OCI-LY7 (cell line): ENCODE measurements around the gene NPHP3. TPM values are rescaled to one million over a fixed set of nuclear protein-coding genes. Genes with fewer than 3 reads are reported as not detected.
A peak's percentile ranks its signal among the peaks of the same experiment; 100 is the strongest.

ENCODE experiments used
- BruUV-seq: library from RNA; stranded (reverse); fragments of 400-500 nt; replicated peaks from 2 replicates; lab custom pipeline; 2021; lab: Mats Ljungman, UMichigan
- CTCF ChIA-PET: fragments of 300-600 bp; sonication (Branson Sonifier 250); formaldehyde crosslinking; loops from one replicate; lab custom pipeline; 2022; ENCODE audit warnings: antibody characterized with exemption; ENCODE audit not compliant: unreplicated experiment; lab: Charles Lee
- POLR2A ChIA-PET: fragments of 300-600 bp; sonication (Branson Sonifier 250); formaldehyde crosslinking; loops from one replicate; lab custom pipeline; 2022; ENCODE audit warnings: antibody characterized with exemption; lab: Charles Lee
- DNase-seq: peaks from one replicate; pipeline ENCODE4 v3.0.0-alpha.2; 2015; ENCODE audit warnings: low spot score
- H2AFZ ChIP-seq: fragments of 200-600 bp; sonication (generic), shearing (Covaris generic); 2 replicates; pipeline ENCODE4 v1.6.1; 2014; ENCODE audit warnings: mild to moderate bottlenecking, antibody characterized with exemption, low read length, moderate library complexity
- H3K27ac ChIP-seq: fragments of 200-600 bp; sonication (generic); 2 replicates; pipeline ENCODE4 v1.5.1; 2014; ENCODE audit warnings: mixed run types, low read depth, mild to moderate bottlenecking, moderate library complexity, low read length, inconsistent platforms; ENCODE audit not compliant: poor library complexity, severe bottlenecking
- H3K36me3 ChIP-seq: fragments of 200-600 bp; sonication (generic); 2 replicates; pipeline ENCODE4 v1.6.1; 2014; ENCODE audit warnings: mild to moderate bottlenecking, antibody characterized with exemption, low read length, moderate library complexity, mixed read lengths; ENCODE audit not compliant: insufficient read depth
- H3K4me1 ChIP-seq: fragments of 200-600 bp; sonication (generic); 2 replicates; pipeline ENCODE4 v1.5.1; 2014; ENCODE audit warnings: mild to moderate bottlenecking, low read length; ENCODE audit not compliant: insufficient read depth, poor library complexity, severe bottlenecking
- H3K4me2 ChIP-seq: fragments of 200-600 bp; sonication (generic); 2 replicates; pipeline ENCODE4 v1.6.1; 2014; ENCODE audit warnings: mild to moderate bottlenecking, low read length
- H3K4me3 ChIP-seq: fragments of 200-600 bp; sonication (generic); 2 replicates; pipeline ENCODE4 v1.5.1; 2014; ENCODE audit warnings: mild to moderate bottlenecking, low read depth, low read length; ENCODE audit not compliant: poor library complexity, severe bottlenecking
- H3K79me2 ChIP-seq: fragments of 200-600 bp; sonication (generic); 2 replicates; pipeline ENCODE4 v1.6.1; 2016; ENCODE audit warnings: low read depth, mild to moderate bottlenecking, low read length, moderate library complexity, mixed read lengths; ENCODE audit not compliant: insufficient read depth
- H3K9me2 ChIP-seq: fragments of 200-600 bp; sonication (generic); 2 replicates; pipeline ENCODE4 v1.6.1; 2016; ENCODE audit warnings: mild to moderate bottlenecking, low read length, mixed read lengths; ENCODE audit not compliant: insufficient read depth
- H3K9me3 ChIP-seq: fragments of 200-600 bp; sonication (generic); 2 replicates; pipeline ENCODE4 v1.6.1; 2014; ENCODE audit warnings: mild to moderate bottlenecking, mixed run types, low read length, mixed read lengths
- H4K20me1 ChIP-seq: fragments of 200-600 bp; sonication (generic); 2 replicates; pipeline ENCODE4 v1.6.1; 2014; ENCODE audit warnings: mild to moderate bottlenecking, antibody characterized with exemption, low read length, moderate library complexity, mixed read lengths; ENCODE audit not compliant: insufficient read depth
- CTCF ChIP-seq: fragments of 200-600 bp; sonication (generic); conservative IDR thresholded peaks from 2 replicates; pipeline ENCODE4 v1.5.1; 2014; ENCODE audit warnings: mild to moderate bottlenecking, antibody characterized with exemption, low read length, moderate library complexity, mixed read lengths
- EZH2phosphoT487 ChIP-seq: fragments of 200-600 bp; sonication (generic); IDR thresholded peaks from 2 replicates; pipeline ENCODE4 v1.6.1; 2018; ENCODE audit warnings: low read depth, borderline replicate concordance, mild to moderate bottlenecking, mixed run types, antibody characterized with exemption, low read length, moderate library complexity, mixed read lengths
- intact Hi-C: fragments of 100-400 bp; cut with micrococcal nuclease; formaldehyde crosslinking; loops from one replicate; pipeline ENCODE4 v1.10.0; 2022; ENCODE audit not compliant: unreplicated experiment
- total RNA-seq, 2 experiments: library from RNA; depleted of rRNA in 1 of 2; stranded (reverse); fragments of >200 nt in 1 of 2; shearing (Covaris generic) in 1 of 2; gene quantifications; 2 replicates each; pipeline ENCODE4 v1.2.3, GENCODE V29; 2014 to 2022

Gene NPHP3
- total RNA-seq, 2 experiments from 2014 or later = 8.5 to 10.6 TPM

- CTCF ChIA-PET = no interaction called here
- no peak overlapping the region for H3K27ac ChIP-seq
- no peak for TF ChIP-seq EZH2phosphoT487
- no peak for TF ChIP-seq CTCF
- BruUV-seq = no TSS peak
- no peak overlapping the region for H3K4me3 ChIP-seq
- intact Hi-C loops = no loop called here
- peaks cover 19% of the 10 kb centered on the region; the same call in 1 of the 2 replicates for H4K20me1 ChIP-seq
- POLR2A ChIA-PET = interaction anchor here (0.7 kb wide), 3 partner anchors 15 to 50 kb away, joined by 3 read pairs; no protein-coding TSS in a partner anchor
- no peak overlapping the region for H2AFZ ChIP-seq
- H3K36me3 ChIP-seq = peaks cover 50% of the 10 kb centered on the region
- H3K4me2 ChIP-seq = no peak overlapping the region
- no peak for DNase-seq
- H3K9me2 ChIP-seq = no peaks in the 10 kb centered on the region
- peaks cover 11% of the 10 kb centered on the region for H3K4me1 ChIP-seq
- H3K9me3 ChIP-seq = no peaks in the 10 kb centered on the region
- peaks cover 49% of the 10 kb centered on the region for H3K79me2 ChIP-seq
Observed at GRCh38 chr3:132665230-132665745, 56.9 kb downstream of the NPHP3 start.

- Histone ChIP-seq H3K9me3 (no peaks in the 10 kb centered on the region), H3K9me2 (no peaks in the 10 kb centered on the region), H3K27ac (no peak overlapping the region), H2AFZ (no peak overlapping the region), H3K4me3 (peak overlapping the region; percentile 78), H3K4me1 (peaks cover 24% of the 10 kb centered on the region), H3K36me3 (peaks cover 23% of the 10 kb centered on the region), H3K4me2 (peak overlapping the region; percentile 91), H3K79me2 (peaks cover 66% of the 10 kb centered on the region), H4K20me1 (peaks cover 19% of the 10 kb centered on the region; the same call in 1 of the 2 replicates)
- intact Hi-C loops = no loop called here
- TF ChIP-seq EZH2phosphoT487 (no peak), CTCF (no peak)
- BruUV-seq = no TSS peak
- ChIA-PET CTCF (interaction anchor here (0.5 kb wide), 1 partner anchor 709 kb away, joined by 3 read pairs; no protein-coding TSS in a partner anchor), POLR2A (interaction anchor here (2.1 to 3.2 kb wide), 2 partner anchors 8 to 10 kb away, joined by 7 to 19 read pairs; no protein-coding TSS in a partner anchor)
- DNase-seq = no peak
Observed at GRCh38 chr3:132662212-132662611, 60.0 kb downstream of the NPHP3 start.

DNA sequence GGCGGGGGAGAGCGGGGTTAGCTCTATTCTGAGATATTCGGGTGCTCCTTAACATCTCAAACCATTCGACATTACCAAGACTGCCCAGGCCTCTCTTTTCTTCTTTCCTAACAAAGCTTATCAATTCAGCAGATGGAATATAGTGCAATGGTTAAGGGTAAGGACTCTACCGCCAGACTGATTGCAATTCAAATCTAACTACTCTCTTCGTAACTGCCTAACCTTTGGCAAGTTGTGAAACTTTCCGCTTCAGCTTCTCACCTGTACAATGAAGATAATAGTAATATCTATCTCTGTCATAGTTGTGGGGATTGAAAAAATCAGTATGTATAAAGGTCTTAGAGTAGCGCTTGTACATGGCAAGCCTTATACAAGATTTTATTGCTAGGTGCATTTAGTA, 61.1 kb downstream of the NPHP3 start:
- Histone ChIP-seq H3K9me3 (no peaks in the 10 kb centered on the region), H4K20me1 (peaks cover 19% of the 10 kb centered on the region; the same call in 1 of the 2 replicates), H3K4me2 (peak overlapping the region; percentile 91), H3K79me2 (peaks cover 71% of the 10 kb centered on the region), H2AFZ (peak overlapping the region; percentile 94), H3K4me1 (peaks cover 24% of the 10 kb centered on the region), H3K27ac (peak overlapping the region; percentile 56), H3K4me3 (peak overlapping the region; percentile 78), H3K36me3 (peaks cover 17% of the 10 kb centered on the region; the same call in 1 of the 2 replicates), H3K9me2 (no peaks in the 10 kb centered on the region)
- intact Hi-C loops = no loop called here
- DNase-seq = peak; percentile 9
- POLR2A ChIA-PET = interaction anchor here (0.6 to 3.2 kb wide), 11 partner anchors 9 to 1772 kb away, joined by 3 to 19 read pairs (median 4); no protein-coding TSS in a partner anchor
- CTCF ChIA-PET = interaction anchor here (1.3 kb wide), 1 partner anchor 125 kb away, joined by 4 read pairs; no protein-coding TSS in a partner anchor
- TF ChIP-seq CTCF (no peak), EZH2phosphoT487 (no peak)
- no TSS peak for BruUV-seq
